Measurements from ENCODE around the gene IKZF3. TPM values are rescaled to one million over a fixed set of nuclear protein-coding genes. Genes with fewer than 3 reads are reported as not detected.

IKZF3 gene
- total RNA-seq, 1 donor from 2014 or later = not detected

DNA sequence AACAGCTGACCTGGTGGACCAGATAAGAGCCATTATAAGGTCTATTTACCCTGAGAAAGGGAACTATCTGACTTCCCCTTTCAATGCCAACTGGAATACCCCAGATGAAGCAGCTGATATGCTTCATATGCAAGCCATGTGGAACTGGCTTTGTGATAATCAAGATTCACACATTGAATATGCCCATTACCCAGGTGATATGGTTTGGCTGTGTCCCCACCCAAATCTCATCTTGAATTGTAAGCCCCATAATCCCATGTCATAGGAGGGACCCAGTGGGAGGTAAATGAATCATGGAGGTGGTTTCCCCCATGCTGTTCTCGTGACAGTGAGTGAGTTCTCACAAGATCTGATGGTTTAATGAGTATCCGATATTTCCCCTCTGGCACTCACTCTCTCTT, 42.1 kb downstream of the IKZF3 start:
- TF ChIP-seq, protein P1, sequence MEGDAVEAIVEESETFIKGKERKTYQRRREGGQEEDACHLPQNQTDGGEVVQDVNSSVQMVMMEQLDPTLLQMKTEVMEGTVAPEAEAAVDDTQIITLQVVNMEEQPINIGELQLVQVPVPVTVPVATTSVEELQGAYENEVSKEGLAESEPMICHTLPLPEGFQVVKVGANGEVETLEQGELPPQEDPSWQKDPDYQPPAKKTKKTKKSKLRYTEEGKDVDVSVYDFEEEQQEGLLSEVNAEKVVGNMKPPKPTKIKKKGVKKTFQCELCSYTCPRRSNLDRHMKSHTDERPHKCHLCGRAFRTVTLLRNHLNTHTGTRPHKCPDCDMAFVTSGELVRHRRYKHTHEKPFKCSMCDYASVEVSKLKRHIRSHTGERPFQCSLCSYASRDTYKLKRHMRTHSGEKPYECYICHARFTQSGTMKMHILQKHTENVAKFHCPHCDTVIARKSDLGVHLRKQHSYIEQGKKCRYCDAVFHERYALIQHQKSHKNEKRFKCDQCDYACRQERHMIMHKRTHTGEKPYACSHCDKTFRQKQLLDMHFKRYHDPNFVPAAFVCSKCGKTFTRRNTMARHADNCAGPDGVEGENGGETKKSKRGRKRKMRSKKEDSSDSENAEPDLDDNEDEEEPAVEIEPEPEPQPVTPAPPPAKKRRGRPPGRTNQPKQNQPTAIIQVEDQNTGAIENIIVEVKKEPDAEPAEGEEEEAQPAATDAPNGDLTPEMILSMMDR (IDR thresholded peaks at IDR 0.05; ENCODE audit: unreplicated experiment) = no peak
- no peaks in the 10 kb centered on the region for H3K27me3 Mint-ChIP-seq
- H3K9me3 Mint-ChIP-seq (ENCODE audit: low read depth) = peaks cover 22% of the 10 kb centered on the region
- H3K27ac Mint-ChIP-seq = no peak overlapping the region
- no peak overlapping the region for H3K4me3 Mint-ChIP-seq (ENCODE audit: low read depth)
- peaks cover 5% of the 10 kb centered on the region for H3K36me3 Mint-ChIP-seq (ENCODE audit: insufficient read depth)
- no peak for DNase-seq (ENCODE audit: low spot score, unreplicated experiment)
- H3K4me1 Mint-ChIP-seq (ENCODE audit: low read depth) = no peaks in the 10 kb centered on the region

DNA sequence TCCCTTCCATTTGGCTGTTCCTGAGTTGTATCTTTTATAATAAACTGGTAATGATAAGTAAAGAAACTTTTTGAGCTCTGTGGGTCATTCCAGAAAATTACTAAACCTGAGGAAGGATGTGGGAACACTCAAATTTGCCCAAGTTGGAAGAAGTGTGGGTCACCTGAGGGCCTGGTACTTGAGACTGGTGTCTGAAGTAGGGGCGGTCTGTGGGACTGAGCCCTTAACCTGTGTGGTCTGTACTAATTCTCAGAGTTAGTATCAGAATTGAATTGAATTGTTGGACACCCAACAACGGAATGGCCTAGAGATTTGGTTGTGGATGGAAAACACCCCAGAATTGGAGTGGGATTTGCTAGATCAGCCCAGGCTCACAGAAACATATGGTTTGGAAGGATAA, 43.1 kb downstream of the IKZF3 start:
- TF ChIP-seq, protein P1 (IDR thresholded peaks at IDR 0.05; ENCODE audit: unreplicated experiment) = no peak
- H3K27ac Mint-ChIP-seq = no peak overlapping the region
- H3K4me1 Mint-ChIP-seq (ENCODE audit: low read depth) = no peaks in the 10 kb centered on the region
- peaks cover 5% of the 10 kb centered on the region for H3K36me3 Mint-ChIP-seq (ENCODE audit: insufficient read depth)
- H3K27me3 Mint-ChIP-seq = no peaks in the 10 kb centered on the region
- peaks cover 22% of the 10 kb centered on the region for H3K9me3 Mint-ChIP-seq (ENCODE audit: low read depth)
- no peak for DNase-seq (ENCODE audit: low spot score, unreplicated experiment)
- no peak overlapping the region for H3K4me3 Mint-ChIP-seq (ENCODE audit: low read depth)

DNA sequence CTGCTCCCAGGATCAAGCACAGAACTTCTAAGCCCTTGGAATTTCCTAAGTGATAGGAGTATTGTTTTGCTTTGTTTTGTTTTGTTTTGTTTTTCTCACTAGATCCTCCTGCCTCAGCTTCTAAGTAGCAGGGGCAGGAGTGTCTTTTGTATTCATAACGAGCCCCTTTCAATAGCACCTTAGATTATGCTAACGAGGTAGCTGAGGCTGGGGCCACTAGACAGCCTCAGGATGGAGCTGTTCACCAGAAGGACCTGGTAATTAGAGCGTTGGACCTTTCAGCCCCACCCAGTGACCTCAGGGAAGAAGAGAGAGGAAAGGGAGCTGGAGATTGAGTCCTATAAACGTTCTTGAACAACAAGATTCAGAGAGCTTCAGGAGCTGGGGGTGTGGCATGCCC, 43.6 kb downstream of the IKZF3 start:
- peaks cover 22% of the 10 kb centered on the region for H3K9me3 Mint-ChIP-seq (ENCODE audit: low read depth)
- H3K4me1 Mint-ChIP-seq (ENCODE audit: low read depth) = no peaks in the 10 kb centered on the region
- no peaks in the 10 kb centered on the region for H3K27me3 Mint-ChIP-seq
- no peak overlapping the region for H3K4me3 Mint-ChIP-seq (ENCODE audit: low read depth)
- H3K27ac Mint-ChIP-seq = no peak overlapping the region
- H3K36me3 Mint-ChIP-seq (ENCODE audit: insufficient read depth) = peaks cover 5% of the 10 kb centered on the region
- TF ChIP-seq, protein P1 (IDR thresholded peaks at IDR 0.05; ENCODE audit: unreplicated experiment) = no peak
- no peak for DNase-seq (ENCODE audit: low spot score, unreplicated experiment)

DNA sequence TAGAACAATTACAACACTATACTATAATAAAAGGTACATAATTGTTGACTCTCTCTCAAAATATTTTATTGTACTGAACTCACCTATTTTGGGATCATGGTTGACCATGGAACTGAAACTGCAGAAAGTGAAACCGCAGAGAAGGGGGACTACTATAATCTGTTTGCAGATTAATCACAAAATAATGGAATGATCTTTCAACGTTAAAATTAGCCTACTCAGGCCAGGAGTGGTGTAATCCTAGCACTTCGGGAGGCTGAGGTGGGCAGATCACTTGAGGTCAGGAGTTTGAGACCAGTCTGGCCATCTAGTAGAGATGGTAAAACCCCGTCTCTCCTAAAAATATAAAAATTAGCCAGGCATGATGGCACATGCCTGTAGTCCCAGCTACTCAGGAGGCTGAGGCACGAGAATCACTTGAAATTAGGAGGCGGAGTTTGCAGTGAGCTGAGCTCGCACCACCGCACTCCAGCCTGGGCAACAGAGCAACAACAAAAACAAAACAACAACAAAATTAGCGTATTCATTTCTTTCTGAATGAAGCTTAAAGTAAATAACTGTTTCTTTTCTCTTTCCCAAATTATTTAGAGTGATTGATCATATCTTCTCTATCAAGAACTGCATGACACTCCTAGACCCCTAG, 45.6 kb downstream of the IKZF3 start:
- DNase-seq (ENCODE audit: low spot score, unreplicated experiment) = no peak
- peaks cover 2% of the 10 kb centered on the region for H3K36me3 Mint-ChIP-seq (ENCODE audit: insufficient read depth)
- H3K9me3 Mint-ChIP-seq (ENCODE audit: low read depth) = peaks cover 7% of the 10 kb centered on the region
- H3K4me1 Mint-ChIP-seq (ENCODE audit: low read depth) = peaks cover 13% of the 10 kb centered on the region
- TF ChIP-seq, protein P1 (IDR thresholded peaks at IDR 0.05; ENCODE audit: unreplicated experiment) = no peak
- H3K27ac Mint-ChIP-seq = no peak overlapping the region
- no peaks in the 10 kb centered on the region for H3K27me3 Mint-ChIP-seq
- no peak overlapping the region for H3K4me3 Mint-ChIP-seq (ENCODE audit: low read depth)

DNA sequence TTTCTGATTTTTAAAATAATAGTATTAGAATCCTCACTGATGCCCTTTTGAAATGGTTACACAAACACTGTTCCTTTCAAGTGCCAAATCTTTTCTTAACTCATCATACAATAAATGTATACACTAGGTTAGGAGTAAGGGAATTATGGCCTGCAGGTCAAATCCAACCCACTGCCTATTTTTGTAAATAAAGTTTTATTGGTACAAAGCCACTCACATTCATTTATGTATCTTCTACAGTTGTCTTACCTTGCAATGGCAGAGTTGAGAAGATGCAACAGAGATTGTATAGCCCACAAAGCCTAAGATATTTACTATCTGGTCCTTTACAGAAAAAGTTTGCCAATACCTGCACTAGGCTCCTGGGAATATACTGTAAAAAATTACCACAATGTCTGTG, 47.8 kb downstream of the IKZF3 start:
- no peak for DNase-seq (ENCODE audit: low spot score, unreplicated experiment)
- Mint-ChIP-seq H3K4me3 (ENCODE audit: low read depth) (no peak overlapping the region), H3K27ac (no peak overlapping the region), H3K36me3 (ENCODE audit: insufficient read depth) (no peaks in the 10 kb centered on the region), H3K4me1 (ENCODE audit: low read depth) (peaks cover 13% of the 10 kb centered on the region), H3K9me3 (ENCODE audit: low read depth) (no peaks in the 10 kb centered on the region), H3K27me3 (peaks cover 3% of the 10 kb centered on the region)
- TF ChIP-seq, protein P1 (IDR thresholded peaks at IDR 0.05; ENCODE audit: unreplicated experiment) = no peak

All from progenitor cell of endocrine pancreas (in vitro differentiated cells).